SK-N-SH (cell line): ENCODE results near the gene DIS3. TPM values are rescaled to one million over a fixed set of nuclear protein-coding genes. Genes with fewer than 3 reads are reported as not detected.

Source experiments
- CTCF ChIA-PET: fragments of 300-600, 350-600 bp; formaldehyde crosslinking; extraction: SDS; loops from one replicate; lab custom pipeline; 2021; lab: Yijun Ruan, JAX
- POLR2A ChIA-PET: fragments of 350-600 bp; sonication (Branson Sonifier 250); formaldehyde crosslinking; extraction: SDS; loops from one replicate; lab custom pipeline; 2020; ENCODE audit warnings: antibody characterized with exemption, inconsistent platforms; lab: Yijun Ruan, JAX
- DNase-seq: peaks from one replicate; pipeline ENCODE4 v3.0.0; 2012
- H2AFZ ChIP-seq: fragments of 200-600 bp; sonication (generic); 2 replicates; pipeline ENCODE4 v1.8.1; 2016; ENCODE audit warnings: antibody characterized with exemption, mild to moderate bottlenecking, low read depth
- H3F3A ChIP-seq: fragments of 200-600 bp; sonication (generic); replicated peaks from 2 replicates; pipeline ENCODE3; 2016; ENCODE audit warnings: antibody characterized with exemption, mild to moderate bottlenecking; ENCODE audit not compliant: insufficient read depth
- H3K27ac ChIP-seq, 2 experiments: fragments of 200-500 bp in 1 of 2; fragments of 200-600 bp in 1 of 2; sonication (Bioruptor generic) in 1 of 2; sonication (generic), shearing (Covaris generic) in 1 of 2; 2 replicates each; pipeline versions ENCODE4 v1.5.1 to v1.6.1; 2014 to 2016; ENCODE audit warnings: low read depth in 2 of 2, inconsistent platforms in 1 of 2, low read length in 1 of 2, mild to moderate bottlenecking in 1 of 2, mixed read lengths in 1 of 2
- H3K27me3 ChIP-seq: fragments of 200-600 bp; sonication (generic), shearing (Covaris generic); 2 replicates; pipeline ENCODE4 v1.6.1; 2016; ENCODE audit warnings: mixed run types; ENCODE audit not compliant: insufficient read depth
- H3K36me3 ChIP-seq, 2 experiments: fragments of 200-500 bp in 1 of 2; fragments of 200-600 bp in 1 of 2; sonication (Bioruptor generic) in 1 of 2; sonication (generic) in 1 of 2; replicated peaks in 1 of 2; 2 replicates each; pipeline versions ENCODE3 to v1.5.1; 2014 to 2016; ENCODE audit warnings: low read length in 1 of 2, mild to moderate bottlenecking in 1 of 2; ENCODE audit not compliant: insufficient read depth in 2 of 2, control insufficient read depth in 1 of 2
- H3K4me1 ChIP-seq, 2 experiments: fragments of 200-500 bp in 1 of 2; fragments of 200-600 bp in 1 of 2; sonication (Bioruptor generic) in 1 of 2; sonication (generic), shearing (Covaris generic) in 1 of 2; 2 replicates each; pipeline versions ENCODE4 v1.5.1 to v1.6.1; 2014 to 2016; ENCODE audit warnings: low read depth in 1 of 2, low read length in 1 of 2, mixed run types in 1 of 2; ENCODE audit not compliant: insufficient read depth in 2 of 2, control insufficient read depth in 1 of 2
- H3K4me2 ChIP-seq: fragments of 200-600 bp; sonication (generic), shearing (Covaris generic); 2 replicates; pipeline ENCODE4 v1.6.1; 2017; ENCODE audit warnings: mixed run types
- H3K4me3 ChIP-seq, 2 experiments: fragments of 200-500 bp in 1 of 2; fragments of 200-600 bp in 1 of 2; sonication (Bioruptor generic) in 1 of 2; sonication (generic), shearing (Covaris generic) in 1 of 2; 2 replicates each; pipeline versions ENCODE4 v1.5.1 to v1.8.1; 2014 to 2016; ENCODE audit warnings: low read depth in 2 of 2, inconsistent platforms in 1 of 2, low read length in 1 of 2, mild to moderate bottlenecking in 1 of 2, mixed read lengths in 1 of 2, moderate library complexity in 1 of 2
- H3K79me2 ChIP-seq: fragments of 200-600 bp; sonication (generic); 2 replicates; pipeline ENCODE4 v1.8.1; 2017; ENCODE audit warnings: mild to moderate bottlenecking; ENCODE audit not compliant: insufficient read depth
- H3K9ac ChIP-seq: fragments of 200-600 bp; sonication (generic); 2 replicates; pipeline ENCODE4 v1.6.1; 2017; ENCODE audit warnings: mixed run types
- H3K9me2 ChIP-seq: fragments of 200-600 bp; sonication (generic); 2 replicates; pipeline ENCODE4 v1.6.1; 2017; ENCODE audit warnings: mixed run types
- H3K9me3 ChIP-seq: fragments of 200-600 bp; sonication (generic); 2 replicates; pipeline ENCODE4 v1.6.1; 2017; ENCODE audit warnings: mixed run types, mild to moderate bottlenecking, moderate library complexity
- H4K20me1 ChIP-seq: fragments of 200-600 bp; sonication (generic); 2 replicates; pipeline ENCODE4 v1.6.1; 2017; ENCODE audit warnings: mild to moderate bottlenecking, mixed run types; ENCODE audit not compliant: insufficient read depth
- ELF1 ChIP-seq: IDR thresholded peaks from 2 replicates; pipeline ENCODE4 v1.4.0; 2012
- EP300 ChIP-seq, 2 experiments: IDR thresholded peaks; 2 replicates each; pipeline versions ENCODE4 v1.4.0 to v1.6.1; 2012; ENCODE audit warnings: borderline replicate concordance in 1 of 2, low read depth in 1 of 2, low read length in 1 of 2
- EZH2phosphoT487 ChIP-seq: fragments of 200-600 bp; sonication (generic); IDR thresholded peaks from 2 replicates; pipeline ENCODE4 v1.6.1; 2017; ENCODE audit warnings: low read depth, mixed run types, mild to moderate bottlenecking, antibody characterized with exemption, moderate library complexity, borderline replicate concordance
- FOXM1 ChIP-seq: IDR thresholded peaks from 2 replicates; pipeline ENCODE4 v1.4.0; 2012; ENCODE audit warnings: low read depth, mild to moderate bottlenecking
- GABPA ChIP-seq: IDR thresholded peaks from 2 replicates; pipeline ENCODE4 v1.4.0; 2012; ENCODE audit warnings: low read depth, mild to moderate bottlenecking
- GATA2 ChIP-seq: sonication (generic); formaldehyde crosslinking; IDR thresholded peaks from 2 replicates; pipeline ENCODE4 v1.5.0; 2020; ENCODE audit warnings: mild to moderate bottlenecking, missing genetic modification reagents
- JUND ChIP-seq: IDR thresholded peaks from 2 replicates; pipeline ENCODE4 v1.4.0; 2012
- MEF2A ChIP-seq: IDR thresholded peaks from 2 replicates; pipeline ENCODE4 v1.4.0; 2012; ENCODE audit warnings: low read depth, borderline replicate concordance
- MXI1 ChIP-seq: IDR thresholded peaks from 2 replicates; pipeline ENCODE4 v1.6.1; 2012; ENCODE audit warnings: mild to moderate bottlenecking, low read depth, low read length, improper control_type of control experiment
- SIN3A ChIP-seq: IDR thresholded peaks from 2 replicates; pipeline ENCODE4 v1.6.1; 2012; ENCODE audit warnings: low read depth, mild to moderate bottlenecking, low read length, moderate library complexity, borderline replicate concordance
- SMC3 ChIP-seq: IDR thresholded peaks from 2 replicates; pipeline ENCODE4 v1.6.1; 2012; ENCODE audit warnings: low read depth, low read length, improper control_type of control experiment
- TCF12 ChIP-seq: IDR thresholded peaks from 2 replicates; pipeline ENCODE4 v1.4.0; 2012
- WGBS: methylation state at CpG from one replicate; pipeline ENCODE4 v1.1.6; 2017; ENCODE audit warnings: low lambda C conversion rate; 5-methylcytosine and 5-hydroxymethylcytosine counted together
- polyA plus RNA-seq, 3 experiments: library from polyadenylated mRNA; depleted of rRNA; stranded (reverse); fragments of >200 nt; gene quantifications; 2 replicates each; pipeline ENCODE4 v1.2.3, GENCODE V29; 2012
- TF ChIP-seq, protein P1 (sequence below): IDR thresholded peaks from 2 replicates; pipeline ENCODE4; 2012
- TF ChIP-seq, protein P2 (sequence below): IDR thresholded peaks from 2 replicates; pipeline ENCODE4 v1.4.0; 2012; ENCODE audit warnings: low read depth
- TF ChIP-seq, protein P3 (sequence below): IDR thresholded peaks from 2 replicates; pipeline ENCODE4 v1.4.0; 2012; ENCODE audit warnings: low read depth, borderline replicate concordance
- TF ChIP-seq, protein P4 (sequence below): IDR thresholded peaks from 2 replicates; pipeline ENCODE4 v1.4.0; 2012; ENCODE audit warnings: low read depth, borderline replicate concordance
- TF ChIP-seq, protein P5 (sequence below): IDR thresholded peaks from 2 replicates; pipeline ENCODE4 v1.6.1; 2012; ENCODE audit warnings: mild to moderate bottlenecking, low read depth, low read length, moderate library complexity
- TF ChIP-seq, protein P6 (sequence below): fragments of 150-350 bp; IDR thresholded peaks from 2 replicates; pipeline ENCODE4 v1.6.1; 2016; ENCODE audit warnings: mild to moderate bottlenecking, low read depth, low read length

DIS3 gene, protein sequence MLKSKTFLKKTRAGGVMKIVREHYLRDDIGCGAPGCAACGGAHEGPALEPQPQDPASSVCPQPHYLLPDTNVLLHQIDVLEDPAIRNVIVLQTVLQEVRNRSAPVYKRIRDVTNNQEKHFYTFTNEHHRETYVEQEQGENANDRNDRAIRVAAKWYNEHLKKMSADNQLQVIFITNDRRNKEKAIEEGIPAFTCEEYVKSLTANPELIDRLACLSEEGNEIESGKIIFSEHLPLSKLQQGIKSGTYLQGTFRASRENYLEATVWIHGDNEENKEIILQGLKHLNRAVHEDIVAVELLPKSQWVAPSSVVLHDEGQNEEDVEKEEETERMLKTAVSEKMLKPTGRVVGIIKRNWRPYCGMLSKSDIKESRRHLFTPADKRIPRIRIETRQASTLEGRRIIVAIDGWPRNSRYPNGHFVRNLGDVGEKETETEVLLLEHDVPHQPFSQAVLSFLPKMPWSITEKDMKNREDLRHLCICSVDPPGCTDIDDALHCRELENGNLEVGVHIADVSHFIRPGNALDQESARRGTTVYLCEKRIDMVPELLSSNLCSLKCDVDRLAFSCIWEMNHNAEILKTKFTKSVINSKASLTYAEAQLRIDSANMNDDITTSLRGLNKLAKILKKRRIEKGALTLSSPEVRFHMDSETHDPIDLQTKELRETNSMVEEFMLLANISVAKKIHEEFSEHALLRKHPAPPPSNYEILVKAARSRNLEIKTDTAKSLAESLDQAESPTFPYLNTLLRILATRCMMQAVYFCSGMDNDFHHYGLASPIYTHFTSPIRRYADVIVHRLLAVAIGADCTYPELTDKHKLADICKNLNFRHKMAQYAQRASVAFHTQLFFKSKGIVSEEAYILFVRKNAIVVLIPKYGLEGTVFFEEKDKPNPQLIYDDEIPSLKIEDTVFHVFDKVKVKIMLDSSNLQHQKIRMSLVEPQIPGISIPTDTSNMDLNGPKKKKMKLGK
- 14.7 and 15.7 TPM in 2 replicates for polyA plus RNA-seq (2012; rRNA removed)
- 17.1 and 21.6 TPM in 2 replicates for polyA plus RNA-seq (2012; cell fraction: cytosol; rRNA removed)
- 27.9 and 28.4 TPM in 2 replicates for polyA plus RNA-seq (2012; cell fraction: nucleus; rRNA removed)

DNA sequence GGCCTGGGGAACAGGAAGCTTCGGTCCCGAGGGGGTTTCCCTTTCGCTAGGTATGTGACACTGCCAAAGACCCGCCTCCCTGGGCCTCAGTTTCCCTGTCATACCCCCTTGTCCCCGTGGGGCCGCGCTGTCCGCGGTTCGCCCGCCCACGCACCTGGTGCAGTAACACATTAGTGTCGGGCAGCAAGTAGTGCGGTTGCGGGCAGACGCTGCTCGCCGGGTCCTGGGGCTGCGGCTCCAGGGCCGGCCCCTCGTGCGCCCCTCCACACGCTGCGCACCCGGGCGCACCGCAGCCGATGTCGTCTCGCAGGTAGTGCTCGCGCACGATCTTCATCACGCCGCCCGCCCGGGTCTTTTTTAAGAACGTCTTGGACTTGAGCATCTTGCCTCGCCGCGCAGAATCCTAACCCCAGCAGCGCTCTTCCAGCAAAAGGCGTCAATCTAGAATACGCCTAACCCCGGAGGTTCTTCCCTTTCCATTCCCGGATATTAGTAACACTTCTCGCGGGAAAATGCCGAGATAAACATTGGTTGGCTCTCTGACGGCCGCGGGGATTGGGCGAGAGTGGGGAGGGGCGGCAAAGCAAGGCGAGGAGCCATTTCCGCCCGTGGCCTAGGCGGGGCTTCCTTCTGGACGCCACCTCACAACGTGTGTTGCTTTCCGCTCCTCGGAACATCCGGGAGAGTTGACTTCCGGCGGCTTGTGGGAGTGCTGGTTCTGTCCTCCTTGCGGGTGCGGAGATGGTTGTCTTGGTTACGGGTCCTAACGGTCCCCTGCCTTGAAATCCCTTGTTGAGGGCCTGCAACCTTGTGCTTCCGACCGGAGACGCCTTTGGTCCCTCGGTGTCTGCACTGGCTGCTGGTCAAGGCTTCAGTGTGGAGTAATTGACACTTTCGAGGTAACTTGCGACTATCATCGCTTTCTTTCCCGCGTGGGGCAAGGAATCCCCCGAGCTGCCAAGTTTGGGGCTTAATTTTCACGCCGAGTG lies at the start of gene DIS3, which contains the start of gene PIBF1:
TSS of gene DIS3 (minus strand) at position 450 of the 989 bp plus-strand sequence. CDS start at position 382, 68 bp downstream.
TSS of gene PIBF1 (plus strand) at position 683 of the 989 bp plus-strand sequence. CDS start 1,337 bp downstream, outside the sequence.
- peak within 1 kb of the TSS; percentile 82 to 88 for H3K27ac ChIP-seq
- H3F3A ChIP-seq = peaks cover 10% of the 10 kb centered on the region
- peak within 1 kb of the TSS; percentile 93 to 95 for H3K4me3 ChIP-seq
- ChIA-PET POLR2A (no interaction called here), CTCF (no interaction called here)
- H4K20me1 ChIP-seq = peaks cover 15% of the 10 kb centered on the region
- H3K4me1 ChIP-seq = peaks cover 0 to 15% of the 10 kb centered on the region in 2 experiments; a peak in 3 of 4 replicates
- H3K36me3 ChIP-seq = peaks cover 33 to 37% of the 10 kb centered on the region in 2 experiments
- no peaks in the 10 kb centered on the region for H3K27me3 ChIP-seq
- H3K4me2 ChIP-seq = peak within 1 kb of the TSS; percentile 84
- no peaks in the 10 kb centered on the region for H3K9me3 ChIP-seq
- H3K9me2 ChIP-seq = no peaks in the 10 kb centered on the region
- H2AFZ ChIP-seq = peak within 1 kb of the TSS; percentile 92
- 2% methylated on average over 51 of the region's 81 CpGs for WGBS
- peak within 1 kb of the TSS; percentile 90 for H3K9ac ChIP-seq
- DNase-seq = peak; percentile 93
- peaks cover 96% of the 10 kb centered on the region for H3K79me2 ChIP-seq
- TF ChIP-seq, protein P1, sequence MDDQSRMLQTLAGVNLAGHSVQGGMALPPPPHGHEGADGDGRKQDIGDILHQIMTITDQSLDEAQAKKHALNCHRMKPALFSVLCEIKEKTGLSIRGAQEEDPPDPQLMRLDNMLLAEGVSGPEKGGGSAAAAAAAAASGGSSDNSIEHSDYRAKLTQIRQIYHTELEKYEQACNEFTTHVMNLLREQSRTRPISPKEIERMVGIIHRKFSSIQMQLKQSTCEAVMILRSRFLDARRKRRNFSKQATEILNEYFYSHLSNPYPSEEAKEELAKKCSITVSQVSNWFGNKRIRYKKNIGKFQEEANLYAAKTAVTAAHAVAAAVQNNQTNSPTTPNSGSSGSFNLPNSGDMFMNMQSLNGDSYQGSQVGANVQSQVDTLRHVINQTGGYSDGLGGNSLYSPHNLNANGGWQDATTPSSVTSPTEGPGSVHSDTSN = no peak
- no peak for TF ChIP-seq EZH2phosphoT487
- no peak for TF ChIP-seq GATA2 (CRISPR knock-in tag)
- TF ChIP-seq, protein P2, sequence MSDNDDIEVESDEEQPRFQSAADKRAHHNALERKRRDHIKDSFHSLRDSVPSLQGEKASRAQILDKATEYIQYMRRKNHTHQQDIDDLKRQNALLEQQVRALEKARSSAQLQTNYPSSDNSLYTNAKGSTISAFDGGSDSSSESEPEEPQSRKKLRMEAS = peak; percentile 91
- TF ChIP-seq ELF1 = peak; percentile 81
- TF ChIP-seq, protein P3, sequence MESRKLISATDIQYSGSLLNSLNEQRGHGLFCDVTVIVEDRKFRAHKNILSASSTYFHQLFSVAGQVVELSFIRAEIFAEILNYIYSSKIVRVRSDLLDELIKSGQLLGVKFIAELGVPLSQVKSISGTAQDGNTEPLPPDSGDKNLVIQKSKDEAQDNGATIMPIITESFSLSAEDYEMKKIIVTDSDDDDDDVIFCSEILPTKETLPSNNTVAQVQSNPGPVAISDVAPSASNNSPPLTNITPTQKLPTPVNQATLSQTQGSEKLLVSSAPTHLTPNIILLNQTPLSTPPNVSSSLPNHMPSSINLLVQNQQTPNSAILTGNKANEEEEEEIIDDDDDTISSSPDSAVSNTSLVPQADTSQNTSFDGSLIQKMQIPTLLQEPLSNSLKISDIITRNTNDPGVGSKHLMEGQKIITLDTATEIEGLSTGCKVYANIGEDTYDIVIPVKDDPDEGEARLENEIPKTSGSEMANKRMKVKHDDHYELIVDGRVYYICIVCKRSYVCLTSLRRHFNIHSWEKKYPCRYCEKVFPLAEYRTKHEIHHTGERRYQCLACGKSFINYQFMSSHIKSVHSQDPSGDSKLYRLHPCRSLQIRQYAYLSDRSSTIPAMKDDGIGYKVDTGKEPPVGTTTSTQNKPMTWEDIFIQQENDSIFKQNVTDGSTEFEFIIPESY = peak; percentile 97
- TF ChIP-seq, protein P4, sequence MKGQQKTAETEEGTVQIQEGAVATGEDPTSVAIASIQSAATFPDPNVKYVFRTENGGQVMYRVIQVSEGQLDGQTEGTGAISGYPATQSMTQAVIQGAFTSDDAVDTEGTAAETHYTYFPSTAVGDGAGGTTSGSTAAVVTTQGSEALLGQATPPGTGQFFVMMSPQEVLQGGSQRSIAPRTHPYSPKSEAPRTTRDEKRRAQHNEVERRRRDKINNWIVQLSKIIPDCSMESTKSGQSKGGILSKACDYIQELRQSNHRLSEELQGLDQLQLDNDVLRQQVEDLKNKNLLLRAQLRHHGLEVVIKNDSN = no peak
- 0 out of 4 replicates have a peak, but pooled peaks of 1 of the 2 experiments have one; percentile 7 for TF ChIP-seq EP300 (IDR thresholded peaks at IDR 0.05; ENCODE audit: borderline replicate concordance in 1 of 2, low read depth in 1 of 2, low read length in 1 of 2)
- peak; percentile 97 for TF ChIP-seq MXI1
- TF ChIP-seq FOXM1 = no peak
- TF ChIP-seq, protein P5, sequence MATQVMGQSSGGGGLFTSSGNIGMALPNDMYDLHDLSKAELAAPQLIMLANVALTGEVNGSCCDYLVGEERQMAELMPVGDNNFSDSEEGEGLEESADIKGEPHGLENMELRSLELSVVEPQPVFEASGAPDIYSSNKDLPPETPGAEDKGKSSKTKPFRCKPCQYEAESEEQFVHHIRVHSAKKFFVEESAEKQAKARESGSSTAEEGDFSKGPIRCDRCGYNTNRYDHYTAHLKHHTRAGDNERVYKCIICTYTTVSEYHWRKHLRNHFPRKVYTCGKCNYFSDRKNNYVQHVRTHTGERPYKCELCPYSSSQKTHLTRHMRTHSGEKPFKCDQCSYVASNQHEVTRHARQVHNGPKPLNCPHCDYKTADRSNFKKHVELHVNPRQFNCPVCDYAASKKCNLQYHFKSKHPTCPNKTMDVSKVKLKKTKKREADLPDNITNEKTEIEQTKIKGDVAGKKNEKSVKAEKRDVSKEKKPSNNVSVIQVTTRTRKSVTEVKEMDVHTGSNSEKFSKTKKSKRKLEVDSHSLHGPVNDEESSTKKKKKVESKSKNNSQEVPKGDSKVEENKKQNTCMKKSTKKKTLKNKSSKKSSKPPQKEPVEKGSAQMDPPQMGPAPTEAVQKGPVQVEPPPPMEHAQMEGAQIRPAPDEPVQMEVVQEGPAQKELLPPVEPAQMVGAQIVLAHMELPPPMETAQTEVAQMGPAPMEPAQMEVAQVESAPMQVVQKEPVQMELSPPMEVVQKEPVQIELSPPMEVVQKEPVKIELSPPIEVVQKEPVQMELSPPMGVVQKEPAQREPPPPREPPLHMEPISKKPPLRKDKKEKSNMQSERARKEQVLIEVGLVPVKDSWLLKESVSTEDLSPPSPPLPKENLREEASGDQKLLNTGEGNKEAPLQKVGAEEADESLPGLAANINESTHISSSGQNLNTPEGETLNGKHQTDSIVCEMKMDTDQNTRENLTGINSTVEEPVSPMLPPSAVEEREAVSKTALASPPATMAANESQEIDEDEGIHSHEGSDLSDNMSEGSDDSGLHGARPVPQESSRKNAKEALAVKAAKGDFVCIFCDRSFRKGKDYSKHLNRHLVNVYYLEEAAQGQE = no peak
- TF ChIP-seq SMC3 = no peak
- no peak for TF ChIP-seq JUND
- TF ChIP-seq TCF12 = no peak
- no peak for TF ChIP-seq MEF2A
- TF ChIP-seq, protein P6, sequence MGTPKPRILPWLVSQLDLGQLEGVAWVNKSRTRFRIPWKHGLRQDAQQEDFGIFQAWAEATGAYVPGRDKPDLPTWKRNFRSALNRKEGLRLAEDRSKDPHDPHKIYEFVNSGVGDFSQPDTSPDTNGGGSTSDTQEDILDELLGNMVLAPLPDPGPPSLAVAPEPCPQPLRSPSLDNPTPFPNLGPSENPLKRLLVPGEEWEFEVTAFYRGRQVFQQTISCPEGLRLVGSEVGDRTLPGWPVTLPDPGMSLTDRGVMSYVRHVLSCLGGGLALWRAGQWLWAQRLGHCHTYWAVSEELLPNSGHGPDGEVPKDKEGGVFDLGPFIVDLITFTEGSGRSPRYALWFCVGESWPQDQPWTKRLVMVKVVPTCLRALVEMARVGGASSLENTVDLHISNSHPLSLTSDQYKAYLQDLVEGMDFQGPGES = no peak; the same call in 1 of the 2 replicates
- TF ChIP-seq GABPA = peak; percentile 93
- TF ChIP-seq SIN3A = peak; percentile 71
